Measurements from ENCODE around the gene SORCS1.

DNA sequence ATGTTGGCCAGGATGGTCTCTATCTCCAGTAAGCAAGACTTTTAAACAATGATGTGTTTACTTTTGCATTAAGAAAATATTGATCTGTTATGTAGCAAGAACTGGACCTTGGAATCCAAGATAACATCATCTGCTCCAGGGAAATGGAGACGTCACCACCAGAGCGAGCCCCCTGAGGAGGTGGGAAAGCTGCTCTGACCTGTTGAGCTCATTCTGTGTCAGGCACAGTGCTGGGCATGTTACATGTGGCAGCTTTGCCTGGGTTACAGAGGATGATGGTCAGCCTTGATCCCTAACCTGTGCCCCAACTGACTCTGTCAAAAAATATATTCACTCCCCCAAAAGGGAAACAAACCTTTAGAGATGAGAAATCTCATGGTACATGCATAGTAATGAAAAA lies 436.3 kb downstream of the SORCS1 start:
- TF ChIP-seq CTCF (IDR thresholded peaks at IDR 0.05) = no peak
- TF ChIP-seq EZH2phosphoT487 (IDR thresholded peaks at IDR 0.05) = no peak

Data from neural progenitor cell (in vitro differentiated cells).